K562 (cell line): ENCODE results near the gene FPGS. TPM values are rescaled to one million over a fixed set of nuclear protein-coding genes. Genes with fewer than 3 reads are reported as not detected.

ENCODE experiments used
- CTBP1 ChIP-seq: fragments of 450-650 bp; IDR thresholded peaks from 2 replicates; pipeline ENCODE4 v1.6.1; 2016; ENCODE audit warnings: borderline replicate concordance
- ESRRB ChIP-seq: fragments of 250-450 bp; sonication (Bioruptor Pico); IDR thresholded peaks from 2 replicates; pipeline ENCODE4 v1.5.0; 2020; ENCODE audit warnings: mild to moderate bottlenecking, moderate library complexity, borderline replicate concordance
- FOXK2 ChIP-seq, 2 experiments: fragments of 450-650 bp; IDR thresholded peaks in 1 of 2; conservative IDR thresholded peaks in 1 of 2; 2 replicates each; pipeline ENCODE4 v1.6.1; 2016; ENCODE audit warnings: low read depth in 2 of 2, mild to moderate bottlenecking in 1 of 2
- JUND ChIP-seq, 2 experiments: IDR thresholded peaks; 2 replicates in 1 of 2; 3 replicates in 1 of 2; pipeline ENCODE4 v1.6.1; 2011; ENCODE audit warnings: borderline replicate concordance in 2 of 2, low read depth in 2 of 2, low read length in 2 of 2, improper control_type of control experiment in 1 of 2, missing biosample characterization in 1 of 2, missing genetic modification characterization in 1 of 2, missing genetic modification reagents in 1 of 2
- KAT2B ChIP-seq: IDR thresholded peaks from one replicate; pipeline ENCODE4 v1.6.1; 2012; ENCODE audit warnings: low read depth, mild to moderate bottlenecking, control low read depth, inconsistent platforms, low read length, moderate library complexity
- MEF2D ChIP-seq: conservative IDR thresholded peaks from 2 replicates; pipeline ENCODE4 v1.6.1; 2016; ENCODE audit warnings: low read depth, missing genetic modification characterization, missing compliant biosample characterization
- MYBL2 ChIP-seq, 2 experiments: fragments of 450-650 bp in 1 of 2; sonication (generic) in 1 of 2; formaldehyde crosslinking in 1 of 2; IDR thresholded peaks; 2 replicates each; pipeline versions ENCODE4 v1.6.1 to v1.8.1; 2017 to 2022; ENCODE audit warnings: borderline replicate concordance in 1 of 2, inconsistent platforms in 1 of 2, low read depth in 1 of 2, mild to moderate bottlenecking in 1 of 2, missing genetic modification reagents in 1 of 2, moderate library complexity in 1 of 2
- PPARD ChIP-seq: fragments of 250-450 bp; sonication (Bioruptor Pico); IDR thresholded peaks from 2 replicates; pipeline ENCODE4 v1.8.0; 2022; ENCODE audit warnings: inconsistent platforms, mild to moderate bottlenecking, moderate library complexity
- PRMT5 ChIP-seq: sonication (generic); formaldehyde crosslinking; IDR thresholded peaks from 2 replicates; pipeline ENCODE4 v1.5.0; 2020; ENCODE audit warnings: missing genetic modification reagents
- PTRF ChIP-seq: fragments of 450-650 bp; IDR thresholded peaks from 2 replicates; pipeline ENCODE4 v1.6.1; 2016; ENCODE audit warnings: mild to moderate bottlenecking, missing genetic modification characterization, missing compliant biosample characterization
- ZFPM2 ChIP-seq: fragments of 250-450 bp; sonication (Bioruptor Pico); IDR thresholded peaks from 2 replicates; pipeline ENCODE4 v1.5.1; 2022; ENCODE audit warnings: mild to moderate bottlenecking
- ZNF124 ChIP-seq: sonication (generic); formaldehyde crosslinking; IDR thresholded peaks from 2 replicates; pipeline ENCODE4 v1.8.1; 2022; ENCODE audit warnings: missing genetic modification reagents
- ZNF175 ChIP-seq: fragments of 200-800 bp; sonication (Bioruptor generic); IDR thresholded peaks from 2 replicates; pipeline ENCODE4 v1.6.1; 2016; ENCODE audit warnings: low read depth, mild to moderate bottlenecking, missing genetic modification characterization, missing compliant biosample characterization
- ZNF347 ChIP-seq: fragments of 450-650 bp; formaldehyde crosslinking; IDR thresholded peaks from 2 replicates; pipeline ENCODE4 v1.4.0; 2020; ENCODE audit warnings: low read depth, mild to moderate bottlenecking, moderate library complexity
- polyA plus RNA-seq, 8 experiments: library from polyadenylated mRNA; depleted of rRNA in 4 of 8; stranded (reverse) in 5 of 8; unstranded in 3 of 8; fragments of >200 nt; fragmentation: Nextera tagmentation in 2 of 8; fragmentation: Illumina TruSeq in 1 of 8; extraction: Ambion mirVana in 2 of 8; extraction: Trizol in 1 of 8; gene quantifications; 2 replicates each; pipeline versions ENCODE4 v1.2.1 to v1.2.3, GENCODE V29; 2011 to 2014; ENCODE audit warnings: inconsistent platforms in 1 of 8, missing spikeins in 1 of 8
- total RNA-seq, 7 experiments: library from RNA; depleted of rRNA in 6 of 7; stranded (reverse); fragments of >200 nt in 6 of 7; fragmentation: Illumina TruSeq in 2 of 7; extraction: Trizol in 2 of 7; gene quantifications; 2 replicates each; pipeline versions ENCODE4 v1.2.1 to v1.2.3, GENCODE V29; 2011 to 2021; ENCODE audit warnings: low replicate concordance in 1 of 7
- TF ChIP-seq, protein P1 (sequence below): fragments of 450-650 bp; conservative IDR thresholded peaks from 2 replicates; pipeline ENCODE4 v1.6.1; 2016; ENCODE audit warnings: missing genetic modification characterization, low read depth, mild to moderate bottlenecking, control low read depth, missing compliant biosample characterization
- TF ChIP-seq, protein P2 (sequence below): IDR thresholded peaks from 2 replicates; pipeline ENCODE4 v1.6.1; 2011; ENCODE audit warnings: borderline replicate concordance, low read depth, mild to moderate bottlenecking, moderate library complexity, low read length; ENCODE audit not compliant: insufficient read depth, poor library complexity, severe bottlenecking
- TF ChIP-seq, protein P3 (sequence below): fragments of 450-650 bp; IDR thresholded peaks from 2 replicates; pipeline ENCODE4 v1.6.1; 2016; ENCODE audit warnings: low read depth, mild to moderate bottlenecking, moderate library complexity
- TF ChIP-seq, protein P4 (sequence below): fragments of 450-650 bp; formaldehyde crosslinking; conservative IDR thresholded peaks from 2 replicates; pipeline ENCODE4 v1.4.0; 2022; ENCODE audit warnings: mild to moderate bottlenecking, missing genetic modification characterization
- TF ChIP-seq, protein P5 (sequence below): fragments of 450-650 bp; IDR thresholded peaks from 2 replicates; pipeline ENCODE4 v1.6.1; 2016

The FPGS gene
- total and polyA plus RNA-seq, 9 of the 15 experiments (the other 6 are each of a cell fraction or from before 2014, with no cell fraction given): 0.84 to 86.4 (median 59.2) TPM

DNA sequence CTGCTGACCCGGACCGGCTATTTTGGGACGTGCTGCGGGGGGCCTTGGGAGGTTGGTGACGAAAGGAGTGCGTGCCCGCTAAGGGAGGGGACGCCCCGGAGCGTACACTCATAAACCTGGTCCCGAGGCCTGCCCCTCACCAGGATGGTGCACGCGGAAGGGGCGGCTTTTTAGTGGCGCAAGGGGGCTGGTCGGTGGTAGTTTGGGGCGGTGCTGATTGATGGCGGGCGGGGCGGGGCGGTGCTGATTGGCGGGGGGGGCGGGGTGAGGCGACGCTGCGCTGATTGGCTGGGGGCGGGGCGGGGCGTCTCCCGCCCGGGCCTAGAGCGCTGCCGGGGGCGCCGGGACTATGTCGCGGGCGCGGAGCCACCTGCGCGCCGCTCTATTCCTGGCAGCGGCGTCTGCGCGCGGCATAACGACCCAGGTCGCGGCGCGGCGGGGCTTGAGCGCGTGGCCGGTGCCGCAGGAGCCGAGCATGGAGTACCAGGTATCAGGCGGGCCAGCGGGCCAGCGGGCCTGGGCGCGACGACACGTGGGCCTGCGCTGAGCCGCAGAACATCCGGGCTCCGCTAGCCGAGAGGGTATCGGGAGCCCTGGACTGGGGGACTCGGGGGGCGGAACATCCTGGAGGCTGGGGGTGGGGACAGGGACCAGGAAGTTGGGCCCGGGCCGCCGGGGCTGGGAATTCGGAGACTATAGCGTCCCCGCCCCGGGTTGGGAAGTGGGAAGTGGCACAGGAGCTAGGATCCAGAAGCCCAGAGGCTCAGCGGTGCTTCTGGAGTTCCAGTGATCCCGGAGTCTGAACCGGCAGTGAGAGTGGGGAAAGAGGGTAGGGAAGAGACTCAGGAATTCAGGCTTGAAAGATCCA lies at the start of gene FPGS (continued):
- TF ChIP-seq JUND (IDR thresholded peaks at IDR 0.05; ENCODE audit: borderline replicate concordance, low read depth, low read length) (no peak), JUND (tag; IDR thresholded peaks at IDR 0.05; ENCODE audit: borderline replicate concordance, low read depth, low read length) (no peak), MEF2D (tag) (no peak; the same call in 1 of the 2 replicates), PTRF (tag) (no peak), ZNF347 (no peak), ESRRB (CRISPR knock-in tag) (no peak), ZFPM2 (CRISPR knock-in tag) (no peak), PRMT5 (CRISPR knock-in tag) (no peak), KAT2B (no peak), CTBP1 (peak; percentile 77; the same call in 1 of the 2 replicates), ZNF175 (CRISPR knock-in tag) (no peak), FOXK2 (conservative IDR thresholded peaks at IDR 0.05 in 1 of 2, IDR thresholded peaks at IDR 0.05 in 1 of 2; ENCODE audit: low read depth in 2 of 2) (no peak), MYBL2 (IDR thresholded peaks at IDR 0.05; ENCODE audit: low read depth) (no peak), MYBL2 (CRISPR knock-in tag; IDR thresholded peaks at IDR 0.05; ENCODE audit: borderline replicate concordance) (no peak), PPARD (CRISPR knock-in tag) (no peak), ZNF124 (no peak)
- TF ChIP-seq, protein P1, sequence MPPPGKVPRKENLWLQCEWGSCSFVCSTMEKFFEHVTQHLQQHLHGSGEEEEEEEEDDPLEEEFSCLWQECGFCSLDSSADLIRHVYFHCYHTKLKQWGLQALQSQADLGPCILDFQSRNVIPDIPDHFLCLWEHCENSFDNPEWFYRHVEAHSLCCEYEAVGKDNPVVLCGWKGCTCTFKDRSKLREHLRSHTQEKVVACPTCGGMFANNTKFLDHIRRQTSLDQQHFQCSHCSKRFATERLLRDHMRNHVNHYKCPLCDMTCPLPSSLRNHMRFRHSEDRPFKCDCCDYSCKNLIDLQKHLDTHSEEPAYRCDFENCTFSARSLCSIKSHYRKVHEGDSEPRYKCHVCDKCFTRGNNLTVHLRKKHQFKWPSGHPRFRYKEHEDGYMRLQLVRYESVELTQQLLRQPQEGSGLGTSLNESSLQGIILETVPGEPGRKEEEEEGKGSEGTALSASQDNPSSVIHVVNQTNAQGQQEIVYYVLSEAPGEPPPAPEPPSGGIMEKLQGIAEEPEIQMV: no peak
- TF ChIP-seq, protein P2, sequence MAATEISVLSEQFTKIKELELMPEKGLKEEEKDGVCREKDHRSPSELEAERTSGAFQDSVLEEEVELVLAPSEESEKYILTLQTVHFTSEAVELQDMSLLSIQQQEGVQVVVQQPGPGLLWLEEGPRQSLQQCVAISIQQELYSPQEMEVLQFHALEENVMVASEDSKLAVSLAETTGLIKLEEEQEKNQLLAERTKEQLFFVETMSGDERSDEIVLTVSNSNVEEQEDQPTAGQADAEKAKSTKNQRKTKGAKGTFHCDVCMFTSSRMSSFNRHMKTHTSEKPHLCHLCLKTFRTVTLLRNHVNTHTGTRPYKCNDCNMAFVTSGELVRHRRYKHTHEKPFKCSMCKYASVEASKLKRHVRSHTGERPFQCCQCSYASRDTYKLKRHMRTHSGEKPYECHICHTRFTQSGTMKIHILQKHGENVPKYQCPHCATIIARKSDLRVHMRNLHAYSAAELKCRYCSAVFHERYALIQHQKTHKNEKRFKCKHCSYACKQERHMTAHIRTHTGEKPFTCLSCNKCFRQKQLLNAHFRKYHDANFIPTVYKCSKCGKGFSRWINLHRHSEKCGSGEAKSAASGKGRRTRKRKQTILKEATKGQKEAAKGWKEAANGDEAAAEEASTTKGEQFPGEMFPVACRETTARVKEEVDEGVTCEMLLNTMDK: no peak
- TF ChIP-seq, protein P3, sequence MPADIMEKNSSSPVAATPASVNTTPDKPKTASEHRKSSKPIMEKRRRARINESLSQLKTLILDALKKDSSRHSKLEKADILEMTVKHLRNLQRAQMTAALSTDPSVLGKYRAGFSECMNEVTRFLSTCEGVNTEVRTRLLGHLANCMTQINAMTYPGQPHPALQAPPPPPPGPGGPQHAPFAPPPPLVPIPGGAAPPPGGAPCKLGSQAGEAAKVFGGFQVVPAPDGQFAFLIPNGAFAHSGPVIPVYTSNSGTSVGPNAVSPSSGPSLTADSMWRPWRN: no peak
- TF ChIP-seq, protein P4, sequence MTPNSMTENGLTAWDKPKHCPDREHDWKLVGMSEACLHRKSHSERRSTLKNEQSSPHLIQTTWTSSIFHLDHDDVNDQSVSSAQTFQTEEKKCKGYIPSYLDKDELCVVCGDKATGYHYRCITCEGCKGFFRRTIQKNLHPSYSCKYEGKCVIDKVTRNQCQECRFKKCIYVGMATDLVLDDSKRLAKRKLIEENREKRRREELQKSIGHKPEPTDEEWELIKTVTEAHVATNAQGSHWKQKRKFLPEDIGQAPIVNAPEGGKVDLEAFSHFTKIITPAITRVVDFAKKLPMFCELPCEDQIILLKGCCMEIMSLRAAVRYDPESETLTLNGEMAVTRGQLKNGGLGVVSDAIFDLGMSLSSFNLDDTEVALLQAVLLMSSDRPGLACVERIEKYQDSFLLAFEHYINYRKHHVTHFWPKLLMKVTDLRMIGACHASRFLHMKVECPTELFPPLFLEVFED (CRISPR knock-in tag): no peak
- TF ChIP-seq, protein P5, sequence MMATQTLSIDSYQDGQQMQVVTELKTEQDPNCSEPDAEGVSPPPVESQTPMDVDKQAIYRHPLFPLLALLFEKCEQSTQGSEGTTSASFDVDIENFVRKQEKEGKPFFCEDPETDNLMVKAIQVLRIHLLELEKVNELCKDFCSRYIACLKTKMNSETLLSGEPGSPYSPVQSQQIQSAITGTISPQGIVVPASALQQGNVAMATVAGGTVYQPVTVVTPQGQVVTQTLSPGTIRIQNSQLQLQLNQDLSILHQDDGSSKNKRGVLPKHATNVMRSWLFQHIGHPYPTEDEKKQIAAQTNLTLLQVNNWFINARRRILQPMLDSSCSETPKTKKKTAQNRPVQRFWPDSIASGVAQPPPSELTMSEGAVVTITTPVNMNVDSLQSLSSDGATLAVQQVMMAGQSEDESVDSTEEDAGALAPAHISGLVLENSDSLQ: peak; percentile 85
